Measurements from ENCODE around the gene SP6.

- TF ChIP-seq ATF1 (CRISPR knock-in tag; IDR thresholded peaks at IDR 0.05) (no peak), CTCF (IDR thresholded peaks at IDR 0.05) (no peak), NR1H2 (CRISPR knock-in tag; IDR thresholded peaks at IDR 0.05) (no peak), NR3C1 (CRISPR knock-in tag; conservative IDR thresholded peaks at IDR 0.05; ENCODE audit: low read depth) (no peak)
These were observed 28.1 kb upstream of the SP6 start for GRCh38 chr17:47879028-47879585.

Data from WTC11 (cell line).